Ishikawa (cell line): Measurements from ENCODE around the gene CHD2.

ENCODE experiments used
- CREB1 ChIP-seq: IDR thresholded peaks from 2 replicates; pipeline ENCODE4 v1.6.1; 2012; ENCODE audit warnings: low read depth
- EP300 ChIP-seq: IDR thresholded peaks from 2 replicates; pipeline ENCODE4 v1.6.1; 2012; ENCODE audit warnings: borderline replicate concordance
- RAD21 ChIP-seq: IDR thresholded peaks from 2 replicates; pipeline ENCODE4 v1.6.1; 2012; ENCODE audit warnings: low read depth
- REST ChIP-seq: IDR thresholded peaks from 2 replicates; pipeline ENCODE4 v1.6.1; 2012; ENCODE audit warnings: low read depth, mild to moderate bottlenecking
- TCF12 ChIP-seq: IDR thresholded peaks from 2 replicates; pipeline ENCODE4 v1.6.1; 2012; ENCODE audit warnings: low read depth
- YY1 ChIP-seq: IDR thresholded peaks from 2 replicates; pipeline ENCODE4 v1.6.1; 2012; ENCODE audit warnings: low read depth

- TF ChIP-seq REST (no peak), YY1 (no peak), EP300 (no peak), TCF12 (no peak), RAD21 (no peak), CREB1 (no peak)
Measured at GRCh38 chr15:92925454-92925853, 25.3 kb downstream of the CHD2 start.
